ENCODE measurements around the gene KISS1R. TPM values are rescaled to one million over a fixed set of nuclear protein-coding genes. Genes with fewer than 3 reads are reported as not detected.
A peak's percentile ranks its signal among the peaks of the same experiment; 100 is the strongest.
"Not testable (repeated sequence)": the region's sequence is repeated elsewhere in the genome, so short reads cannot be mapped to it uniquely, and the experiment has no call there.

Gene KISS1R
- total RNA-seq, 1 experiment from 2014 or later = not detected

- DNase-seq (ENCODE audit: low read depth) = no peak
These were observed 35.0 kb downstream of the KISS1R start for GRCh38 chr19:952049-952679.

- no peak for DNase-seq (ENCODE audit: low read depth)
These were observed 35.7 kb downstream of the KISS1R start for GRCh38 chr19:952680-953444.

DNA sequence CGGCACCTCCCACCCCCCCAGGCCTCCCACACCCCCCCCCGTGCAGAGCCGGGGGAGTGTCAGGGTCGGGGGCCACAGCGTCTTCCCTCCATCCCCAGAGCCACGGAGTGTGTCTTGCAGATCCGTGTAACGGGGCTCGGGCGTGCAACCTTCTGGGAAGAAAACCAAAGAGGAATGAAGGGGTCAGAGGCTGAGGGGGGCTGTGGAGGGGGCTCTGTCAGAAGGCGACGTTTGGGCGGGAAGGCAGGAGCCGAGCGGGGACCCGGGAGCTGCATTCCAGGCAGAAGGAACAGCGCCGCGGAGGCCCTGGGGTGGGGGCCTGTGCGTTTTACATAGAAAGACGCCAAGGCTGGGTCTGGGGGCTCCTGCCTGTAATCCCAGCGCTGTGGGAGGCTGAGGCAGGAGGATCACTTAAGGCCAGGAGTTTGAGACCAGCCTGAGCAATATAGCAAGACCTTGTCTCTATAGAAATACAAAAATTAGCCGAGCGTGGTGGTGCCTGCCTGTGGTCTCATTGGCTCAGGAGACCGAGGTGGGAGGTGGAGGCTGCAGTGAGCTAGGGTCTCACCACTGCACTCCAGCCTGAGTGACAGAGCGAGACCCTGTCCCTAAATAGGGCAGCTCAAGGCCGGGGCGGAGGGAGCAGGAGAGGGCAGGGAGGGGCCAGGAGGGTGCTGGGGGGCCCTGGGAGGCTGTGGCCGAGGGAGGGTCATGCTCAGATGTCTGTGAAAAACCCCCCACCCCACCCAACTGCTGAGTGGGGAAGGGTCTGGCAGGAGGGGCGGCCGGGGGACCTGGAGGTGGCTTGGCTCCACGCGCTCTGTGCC lies 36.5 kb downstream of the KISS1R start:
- no peak for DNase-seq (ENCODE audit: low read depth)

DNA sequence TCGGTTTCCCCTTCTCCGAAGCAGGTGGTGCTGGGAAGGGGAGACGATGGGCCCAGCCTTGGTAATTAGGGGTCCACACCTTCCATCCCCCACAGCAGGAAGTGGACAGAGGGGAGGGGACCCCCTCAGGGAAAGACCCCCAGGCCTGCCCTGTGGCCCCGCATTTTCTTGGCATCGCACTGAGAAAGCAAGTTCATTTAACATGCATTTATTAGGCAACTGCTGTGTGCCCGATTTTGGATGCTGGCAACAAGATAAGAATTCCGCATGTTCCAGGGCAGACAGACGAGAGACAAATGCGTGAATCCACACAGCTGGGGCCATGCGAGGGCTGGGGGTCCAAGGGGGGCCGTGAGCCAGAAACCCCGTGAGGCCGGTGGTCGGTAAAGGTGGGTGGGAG lies 37.1 kb downstream of the KISS1R start:
- DNase-seq (ENCODE audit: low read depth) = no peak

DNA sequence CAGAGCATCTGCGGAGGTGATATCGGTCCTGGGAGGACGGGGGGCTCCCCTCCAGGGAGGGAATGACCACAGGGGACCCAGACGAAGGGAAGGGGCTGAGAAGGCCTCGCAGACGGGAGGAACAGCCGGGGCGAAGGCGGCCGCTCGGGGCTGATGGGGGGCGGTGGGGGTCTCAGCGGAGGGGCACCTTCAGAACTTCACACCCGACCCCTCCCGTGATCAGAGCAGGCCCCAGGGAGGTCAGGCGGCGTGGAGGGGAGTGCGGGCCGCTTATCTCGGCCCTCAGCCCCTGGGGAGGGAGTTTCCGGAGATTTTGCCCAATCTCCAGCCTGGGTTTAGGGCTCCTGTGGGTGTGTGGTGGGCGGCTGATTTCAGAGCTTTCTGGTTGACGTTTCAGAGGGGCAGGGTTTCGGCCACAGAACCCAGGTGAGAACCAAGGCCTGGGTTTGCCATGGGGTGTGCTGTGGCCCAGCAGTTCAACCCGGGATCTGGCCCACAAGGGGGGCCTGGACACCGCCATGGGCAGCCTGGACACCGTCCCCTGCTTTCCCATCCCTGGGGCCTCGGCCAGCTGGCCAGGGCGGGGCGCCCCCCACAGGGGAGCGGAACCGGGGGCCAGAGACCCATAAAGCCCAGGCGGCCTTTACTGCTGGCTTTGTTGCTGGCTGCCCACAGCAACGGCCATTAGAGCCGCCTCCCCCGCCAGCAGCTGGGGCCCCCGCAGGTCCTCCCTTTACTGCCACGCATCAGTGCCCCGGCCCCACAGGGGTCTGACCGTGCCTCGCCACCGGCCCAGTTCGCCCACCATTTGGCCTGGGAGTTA lies 37.8 kb downstream of the KISS1R start:
- no peak for DNase-seq (ENCODE audit: low read depth)

- DNase-seq (ENCODE audit: low read depth) = no peak
These were observed 39.0 kb downstream of the KISS1R start for GRCh38 chr19:955803-956765.

- no peak for DNase-seq (ENCODE audit: low read depth)
These were observed 39.8 kb downstream of the KISS1R start for GRCh38 chr19:956766-957440.

DNA sequence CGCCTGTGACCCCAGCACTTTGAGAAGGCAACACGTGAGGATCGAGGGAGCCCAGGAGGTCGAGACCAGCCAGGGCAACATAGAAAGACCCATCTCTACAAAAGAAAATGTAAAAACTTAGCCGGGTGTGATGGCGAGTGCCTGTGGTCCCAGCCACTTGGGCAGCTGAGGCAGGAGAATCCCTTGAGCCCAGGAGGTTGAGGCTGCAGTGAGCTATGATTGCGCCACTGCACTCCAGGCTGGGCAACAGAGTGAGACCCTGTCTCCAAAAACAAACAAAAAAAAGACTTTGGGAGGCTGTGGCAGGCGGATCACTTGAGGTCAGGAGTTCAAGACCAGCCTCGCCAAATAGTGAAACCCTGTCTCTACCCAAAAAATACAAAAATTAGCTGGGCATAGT lies 40.4 kb downstream of the KISS1R start:
- not testable (repeated sequence) for DNase-seq (ENCODE audit: low read depth)

DNA sequence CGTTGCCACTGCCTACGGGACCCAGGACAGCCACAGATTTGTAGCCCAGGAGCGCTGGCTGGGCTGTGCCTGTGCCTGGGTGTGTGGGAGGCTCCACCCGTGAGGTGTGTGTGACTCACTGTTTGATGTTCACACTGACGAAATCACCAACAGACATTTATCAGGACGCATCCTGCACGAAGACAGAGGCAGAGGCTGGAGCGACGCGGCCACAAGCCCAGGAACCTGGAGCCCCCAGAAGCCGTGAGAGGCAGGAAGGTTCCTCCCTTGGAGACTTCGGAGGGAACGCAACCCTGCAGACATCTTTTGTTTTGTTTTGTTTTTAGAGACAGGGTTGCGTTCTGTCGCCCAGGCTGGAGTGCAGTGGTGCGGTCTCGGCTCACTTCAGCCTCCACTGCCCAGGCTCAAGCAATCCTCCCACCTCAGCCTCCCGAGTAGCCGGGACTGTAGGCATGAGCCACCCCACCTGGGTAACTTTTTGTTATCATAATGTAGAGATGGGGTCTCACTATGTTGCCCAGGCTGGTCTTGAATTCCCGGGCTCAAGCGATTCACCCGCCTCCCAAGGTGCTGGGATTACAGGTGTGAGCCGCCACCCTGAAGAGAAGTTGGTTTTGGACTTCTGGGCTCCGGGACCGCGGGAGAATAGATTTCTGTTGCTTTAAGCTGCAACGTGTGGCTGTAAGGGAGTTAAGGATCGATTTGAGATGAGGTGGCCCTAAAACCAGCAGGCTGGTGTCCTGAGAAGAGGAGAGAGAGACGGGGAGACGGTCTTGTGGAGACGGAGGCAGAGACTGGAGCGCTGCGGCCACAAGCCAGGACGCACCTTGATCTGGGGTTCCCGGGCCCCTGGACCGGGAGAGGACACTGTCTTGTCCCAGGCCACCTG lies 42.1 kb downstream of the KISS1R start:
- peak; percentile 21 for DNase-seq (ENCODE audit: low read depth)

DNA sequence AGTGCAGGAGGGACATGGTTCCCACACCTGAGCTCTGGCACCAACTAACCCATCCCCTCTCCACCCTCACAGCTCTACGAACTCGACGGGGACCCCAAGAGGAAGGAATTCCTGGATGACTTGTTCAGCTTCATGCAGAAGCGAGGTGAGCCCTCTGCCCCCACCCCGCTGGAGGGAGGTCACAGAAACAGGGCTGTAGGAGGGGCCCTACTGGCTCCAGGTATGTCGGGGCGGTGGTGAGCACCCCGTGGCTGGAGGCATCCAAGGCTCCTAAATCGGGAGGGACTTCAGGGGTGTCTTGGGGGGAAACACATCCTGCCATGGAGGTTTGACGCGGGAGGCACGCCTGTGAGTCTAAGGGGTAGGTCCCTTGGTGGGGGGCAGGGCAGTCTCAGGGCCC lies 42.9 kb downstream of the KISS1R start:
- no peak for DNase-seq (ENCODE audit: low read depth)

DNA sequence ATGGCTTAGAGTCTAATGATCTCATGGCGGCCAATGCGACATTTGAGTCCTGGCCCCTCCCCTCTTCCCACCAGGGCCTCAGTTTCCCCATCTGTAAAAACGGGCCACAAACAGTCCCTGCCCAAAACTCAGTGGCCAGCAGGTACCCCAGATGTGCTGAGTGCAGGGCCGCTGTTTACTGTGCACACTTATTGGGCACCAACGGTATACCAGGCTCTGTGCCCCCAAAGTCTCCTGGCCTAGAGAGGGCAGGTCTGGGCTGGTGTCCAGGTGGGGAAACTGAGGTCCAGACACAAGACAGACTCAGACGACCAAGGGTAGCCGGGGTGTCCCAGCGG lies 43.4 kb downstream of the KISS1R start:
- DNase-seq (ENCODE audit: low read depth) = no peak

DNA sequence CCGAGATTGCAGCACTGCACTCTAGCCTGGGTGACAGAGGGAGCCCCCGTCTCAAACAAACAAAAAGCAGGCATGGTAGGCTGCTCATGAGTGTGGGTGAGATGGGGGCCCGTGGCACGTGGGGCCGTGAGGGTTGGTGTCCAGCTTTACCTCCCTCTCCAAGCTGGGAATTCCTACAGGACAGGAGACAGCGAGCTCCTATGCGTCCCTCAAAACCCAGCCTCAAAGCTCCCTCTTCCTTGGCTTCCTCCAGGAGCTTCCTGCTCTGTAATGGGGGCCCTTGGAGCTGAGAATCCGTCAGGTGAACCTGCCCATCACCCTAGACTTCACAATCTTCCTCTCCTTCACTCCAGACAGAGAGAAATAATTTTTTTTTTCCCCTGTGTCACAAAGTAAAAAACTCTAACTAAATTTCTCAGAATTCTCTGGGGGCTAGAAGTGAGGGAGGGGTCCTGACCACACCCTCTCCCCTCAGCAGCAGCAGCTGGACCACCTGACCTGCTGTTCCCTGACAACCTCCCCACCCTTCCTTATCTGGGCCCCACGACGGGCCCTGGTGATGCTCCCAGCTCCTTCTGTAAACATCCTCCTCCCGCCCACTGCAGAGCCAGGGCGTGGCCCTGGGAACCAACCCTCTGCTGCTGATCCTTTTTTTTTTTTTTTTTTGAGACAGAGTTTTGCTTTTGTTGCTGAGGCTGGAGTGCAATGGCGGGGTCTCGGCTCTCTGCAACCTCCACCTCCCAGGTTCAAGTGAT lies 44.9 kb downstream of the KISS1R start:
- no peak for DNase-seq (ENCODE audit: low read depth)

- no peak for DNase-seq (ENCODE audit: low read depth)
These were observed 45.7 kb downstream of the KISS1R start for GRCh38 chr19:962683-963400.

DNA sequence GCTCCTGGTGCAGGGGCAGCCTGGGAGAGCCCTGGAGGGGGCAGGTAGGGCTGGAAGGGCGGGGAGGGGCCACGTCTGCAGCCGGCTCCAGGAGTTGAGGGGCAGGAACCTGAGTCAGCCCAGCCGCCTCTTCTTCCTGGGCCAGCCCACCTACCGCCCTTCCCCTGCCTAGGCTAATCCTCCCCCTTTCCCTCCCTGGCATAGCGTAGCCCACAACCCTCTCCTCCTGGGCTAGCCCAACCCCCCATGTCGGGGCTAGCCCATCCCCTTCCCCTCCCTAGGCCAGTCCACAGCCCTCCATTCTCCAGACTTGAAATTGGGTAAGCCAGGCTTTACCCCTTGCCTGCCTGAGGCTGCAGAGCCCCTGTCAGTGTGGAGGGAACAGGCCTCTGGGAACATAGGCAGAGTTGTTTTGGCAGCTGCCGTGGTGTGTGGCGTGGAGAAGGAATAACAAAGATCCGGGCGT lies 46.4 kb downstream of the KISS1R start:
- DNase-seq (ENCODE audit: low read depth) = no peak

GRCh38 chr19:964116-964520 lies 47.0 kb downstream of the KISS1R start:
- DNase-seq (ENCODE audit: low read depth) = no peak

- DNase-seq (ENCODE audit: low read depth) = no peak
These were observed 47.9 kb downstream of the KISS1R start for GRCh38 chr19:964761-965694.
